H1 (cell line): Measurements from ENCODE around the gene HSD17B13. TPM values are rescaled to one million over a fixed set of nuclear protein-coding genes. Genes with fewer than 3 reads are reported as not detected.

ENCODE experiments used
- BCL11A ChIP-seq, 2 experiments: IDR thresholded peaks; one replicate each; pipeline ENCODE4 v1.6.1; 2011; ENCODE audit warnings: low read depth in 2 of 2, low read length in 2 of 2, mild to moderate bottlenecking in 2 of 2
- polyA plus RNA-seq, 7 experiments: library from polyadenylated mRNA; depleted of rRNA in 3 of 7; stranded (reverse) in 5 of 7; unstranded in 2 of 7; fragments of >200 nt in 5 of 7; fragments of 200-250 nt in 2 of 7; gene quantifications; 1 replicate in 5 of 7; 2 replicates in 1 of 7; 4 replicates in 1 of 7; pipeline versions ENCODE4 v1.2.1 to v1.2.3, GENCODE V29; 2011 to 2013; ENCODE audit warnings: missing spikeins in 2 of 7, mixed read lengths in 2 of 7
- total RNA-seq: library from RNA; stranded (reverse); fragmentation: NEBNext Ultra II Directional; extraction: Animal tissue kit (Norgen Biotek cat#: 25700); gene quantifications from 2 replicates; pipeline ENCODE4 v1.2.1, GENCODE V29; 2021

Gene HSD17B13
- total and polyA plus RNA-seq, 2 of the 8 experiments (the other 6 are each of a cell fraction or from before 2014, with no cell fraction given), result 0.09 to 0.13 TPM

- TF ChIP-seq BCL11A (IDR thresholded peaks at IDR 0.05; ENCODE audit: low read depth in 2 of 2, low read length in 2 of 2), result no peak
These were observed 36.6 kb upstream of the HSD17B13 start (continued) for GRCh38 chr4:87359258-87359657.
